COR-L47 (cell line): ENCODE results near the gene HS3ST3B1.

Experiments used
- DNase-seq: peaks from one replicate; lab custom pipeline; 2025; lab: John Stamatoyannopoulos, UW

HS3ST3B1 gene

DNA sequence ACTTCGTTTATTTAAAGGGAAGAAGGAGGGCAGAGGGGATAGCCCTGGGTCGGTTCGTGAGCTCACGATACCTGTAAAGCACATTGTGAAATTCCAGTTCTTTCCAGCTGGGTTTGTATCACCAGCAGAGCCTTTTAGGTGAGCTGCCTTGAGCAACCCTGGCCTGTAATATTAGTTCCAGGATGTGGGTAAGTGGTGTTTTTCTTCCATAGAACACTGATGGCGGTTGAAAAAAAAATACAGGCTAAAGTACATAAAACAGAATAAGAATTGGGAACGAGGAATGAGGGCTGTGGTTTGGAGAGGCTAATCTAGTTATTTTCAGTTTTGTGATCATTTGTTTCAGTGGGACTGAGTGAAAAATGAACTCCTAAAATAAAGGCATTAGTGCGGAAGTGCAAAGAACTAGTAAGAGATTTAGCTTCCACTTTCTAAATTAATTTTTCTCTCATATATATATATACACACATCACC, 20.6 kb downstream of the HS3ST3B1 start:
- DNase-seq, result no peak

DNA sequence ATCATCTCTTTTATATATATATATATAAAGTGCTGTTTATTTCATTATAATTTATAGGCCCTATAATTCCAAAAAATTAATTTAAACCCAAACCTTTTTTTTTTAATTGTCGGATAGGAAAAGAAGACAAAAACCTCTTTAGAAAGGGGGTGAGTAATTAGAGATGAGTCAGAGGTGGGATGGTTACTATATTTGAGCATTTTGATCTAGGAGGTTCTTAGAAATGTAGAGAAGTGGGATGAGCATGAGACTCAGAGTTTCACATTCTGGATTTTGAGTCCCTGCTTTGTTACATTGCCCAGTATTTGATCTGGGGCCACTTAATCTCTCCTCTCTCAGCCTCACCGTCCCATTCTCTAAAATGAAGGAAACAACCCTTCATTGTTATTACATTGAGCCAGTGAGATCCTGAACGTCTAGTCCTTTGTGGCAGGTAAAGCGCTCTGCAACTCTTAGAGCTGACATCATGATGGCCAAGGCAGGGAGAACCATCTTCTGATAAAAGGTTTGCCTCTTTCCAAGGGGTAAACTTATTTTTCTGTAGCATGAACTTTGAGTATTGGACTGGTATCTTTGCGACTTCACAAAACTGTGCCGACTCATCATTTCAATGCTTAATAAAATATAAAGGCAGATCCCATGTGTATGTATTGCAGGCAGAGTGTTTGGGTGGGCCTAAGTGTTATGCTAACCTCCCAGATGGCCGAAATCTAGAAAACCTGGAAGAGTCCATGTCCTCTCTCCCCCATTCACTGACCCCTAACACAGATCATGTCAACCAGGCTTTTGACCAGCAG, 21.3 kb downstream of the HS3ST3B1 start:
- no peak for DNase-seq

DNA sequence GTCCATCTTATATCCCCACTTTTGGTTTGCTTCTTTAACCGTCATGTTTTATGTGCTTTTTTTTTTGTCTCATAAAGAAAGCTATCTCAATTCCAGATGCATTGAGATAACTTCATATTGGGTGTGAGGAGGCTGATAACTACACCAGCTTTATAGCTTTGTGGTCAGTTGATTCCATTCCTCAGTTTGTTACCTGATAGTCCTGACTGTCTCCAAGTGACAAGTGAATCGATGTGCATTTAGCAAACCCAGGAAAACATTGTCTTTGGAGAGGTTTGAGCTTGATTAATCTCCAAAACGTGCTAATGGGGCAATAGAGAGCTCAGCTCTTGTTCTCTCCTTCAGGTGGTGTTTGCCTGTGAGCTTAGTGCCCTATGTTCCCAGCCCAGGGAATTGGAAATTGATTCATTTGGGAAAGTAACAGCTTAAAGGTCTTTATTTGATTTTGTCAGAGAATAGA, 22.7 kb downstream of the HS3ST3B1 start:
- no peak for DNase-seq

DNA sequence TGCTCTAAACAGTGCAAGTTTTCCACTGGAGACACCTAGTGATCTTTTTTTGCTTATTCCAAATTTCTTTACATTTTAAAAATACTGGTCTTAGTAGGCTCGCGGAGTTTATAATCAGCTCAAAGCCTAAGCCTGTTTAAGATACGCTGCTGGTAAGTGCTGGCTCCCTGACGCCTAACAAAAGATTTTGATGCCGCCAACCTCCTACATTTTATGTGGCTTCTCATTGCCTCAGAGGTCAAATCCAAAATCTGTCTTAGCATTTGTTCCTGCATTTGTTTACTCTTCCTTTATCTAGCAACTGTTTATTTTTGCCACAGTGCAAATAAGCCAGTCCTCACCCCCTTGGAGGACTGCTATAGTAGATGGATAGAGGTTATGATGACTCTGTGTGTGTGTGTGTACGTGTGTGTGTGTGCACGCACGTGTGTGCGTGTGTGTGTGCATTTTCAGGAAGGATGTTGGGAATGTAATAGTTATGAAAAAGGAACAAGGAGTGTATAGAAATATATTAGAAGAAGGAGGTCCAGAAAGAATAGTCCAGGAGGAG, 24.8 kb downstream of the HS3ST3B1 start:
- no peak for DNase-seq

DNA sequence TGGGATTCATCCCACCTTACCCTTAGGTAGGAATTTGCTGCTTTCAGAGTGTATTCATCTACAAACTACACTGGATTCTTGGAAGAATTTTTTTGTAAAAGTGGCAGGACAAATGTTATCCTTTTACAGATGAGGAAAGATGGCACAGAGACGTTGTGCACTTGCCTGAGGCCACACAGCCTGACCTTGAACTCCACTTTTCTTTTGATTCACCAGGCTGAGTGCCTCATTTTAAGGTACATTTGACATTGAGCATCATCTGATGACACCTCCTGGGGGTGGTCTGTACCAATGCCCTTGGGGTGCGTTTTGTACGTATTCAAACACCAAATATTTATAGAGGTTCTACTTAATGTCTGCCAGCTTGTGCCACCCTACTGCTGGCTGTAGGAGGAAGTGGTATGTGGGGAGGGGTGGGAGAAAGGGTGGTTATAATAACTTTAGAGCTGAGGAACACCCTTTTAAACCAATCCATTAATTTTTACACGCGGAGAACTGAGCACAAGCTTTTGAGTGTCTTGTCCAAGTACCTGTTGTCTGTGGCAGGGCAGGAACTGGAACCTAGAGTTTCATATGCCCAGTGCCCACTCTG, 29.1 kb downstream of the HS3ST3B1 start:
- no peak for DNase-seq

DNA sequence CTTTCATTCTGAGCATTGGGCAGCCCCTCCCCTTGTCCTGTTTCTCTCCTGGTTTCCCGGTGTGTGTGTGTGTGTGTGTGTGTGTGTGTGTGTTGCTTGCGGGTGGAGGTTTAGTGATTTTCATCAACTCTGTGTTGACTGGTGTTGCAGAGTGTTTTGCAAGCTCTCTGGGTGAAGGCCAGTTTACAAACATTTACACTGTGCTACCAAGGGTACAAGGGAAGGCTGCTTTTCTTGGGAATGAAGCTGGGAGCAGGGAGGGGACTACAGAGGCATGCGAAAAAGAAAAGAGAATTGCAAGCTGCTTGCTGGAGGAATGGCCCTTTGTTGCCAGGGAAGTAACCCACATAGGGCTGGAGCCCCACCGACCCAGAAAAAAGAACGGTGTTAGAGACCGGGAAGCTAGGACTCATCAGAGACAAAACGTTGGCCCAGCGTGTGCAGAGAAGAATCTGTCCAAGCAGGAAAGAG, 29.6 kb downstream of the HS3ST3B1 start:
- no peak for DNase-seq

DNA sequence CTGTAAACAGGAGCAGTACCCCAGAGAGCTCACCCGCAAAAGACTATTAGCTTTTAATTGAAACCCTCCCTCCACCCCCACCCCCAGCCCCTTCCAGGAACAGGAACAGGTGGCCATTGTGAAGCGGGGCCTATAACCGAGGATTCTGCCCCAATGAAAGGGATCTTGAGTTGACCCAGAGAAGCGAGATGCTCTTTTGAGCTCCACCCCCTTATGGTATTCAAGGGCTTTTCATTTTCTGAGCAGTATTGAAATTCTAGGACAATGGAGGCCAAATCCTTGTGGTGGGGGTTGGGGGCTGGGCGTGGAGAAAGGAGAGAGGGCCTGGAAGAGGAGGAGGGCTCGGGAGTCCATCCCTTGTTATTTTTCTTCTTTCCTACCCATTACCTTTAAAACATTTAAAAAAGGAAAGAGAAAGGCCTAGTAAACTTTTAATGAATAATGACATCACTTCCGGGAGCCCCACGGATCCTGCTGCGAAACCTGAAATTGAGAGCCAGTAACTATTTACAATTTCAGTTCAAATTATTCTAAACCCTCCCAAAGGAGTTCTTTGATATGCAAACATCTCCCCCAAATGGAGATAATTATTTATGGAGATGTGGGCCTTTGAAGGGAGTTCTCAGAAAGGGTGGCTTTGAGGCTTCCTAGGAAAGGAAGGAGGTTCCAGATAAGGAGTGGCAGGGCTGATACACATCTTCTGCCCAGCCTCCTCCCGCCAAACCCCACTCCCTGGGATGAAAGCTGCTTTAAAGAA, 30.5 kb downstream of the HS3ST3B1 start:
- no peak for DNase-seq

DNA sequence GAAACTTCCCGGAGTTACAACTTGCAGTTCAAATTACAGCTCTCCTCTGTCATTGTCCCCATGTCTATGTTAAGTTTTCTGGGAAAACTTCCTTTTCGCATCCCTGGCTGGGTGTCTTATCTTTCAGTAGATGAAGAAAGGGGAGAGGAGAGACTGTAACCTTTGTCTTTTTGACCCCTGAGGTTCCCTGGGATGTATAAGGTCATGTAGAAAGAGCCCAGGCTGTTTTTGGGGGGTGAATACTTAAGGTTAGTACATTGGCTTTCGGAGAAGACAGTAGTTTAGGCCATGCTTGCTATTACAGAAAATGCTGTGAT, 31.1 kb downstream of the HS3ST3B1 start:
- no peak for DNase-seq

DNA sequence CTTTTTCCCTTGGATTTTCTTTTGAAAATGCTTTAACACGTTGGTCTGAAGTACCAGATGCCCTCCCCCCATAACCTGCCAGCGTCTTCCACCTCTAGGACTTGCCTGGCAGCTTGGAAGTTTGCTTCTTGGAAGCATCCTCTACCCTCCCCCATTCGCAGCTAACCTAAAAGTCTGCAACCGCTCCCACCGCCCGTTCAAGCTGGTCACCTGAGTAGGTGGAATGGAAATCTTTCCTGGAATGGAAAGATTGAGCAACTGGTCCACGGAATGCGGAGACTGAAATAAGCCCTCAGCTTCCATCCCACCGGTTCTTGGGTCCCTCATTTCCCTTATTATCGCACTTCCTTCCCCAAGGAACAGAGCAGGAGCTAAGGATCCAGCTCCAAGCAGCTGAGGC, 31.4 kb downstream of the HS3ST3B1 start:
- no peak for DNase-seq

DNA sequence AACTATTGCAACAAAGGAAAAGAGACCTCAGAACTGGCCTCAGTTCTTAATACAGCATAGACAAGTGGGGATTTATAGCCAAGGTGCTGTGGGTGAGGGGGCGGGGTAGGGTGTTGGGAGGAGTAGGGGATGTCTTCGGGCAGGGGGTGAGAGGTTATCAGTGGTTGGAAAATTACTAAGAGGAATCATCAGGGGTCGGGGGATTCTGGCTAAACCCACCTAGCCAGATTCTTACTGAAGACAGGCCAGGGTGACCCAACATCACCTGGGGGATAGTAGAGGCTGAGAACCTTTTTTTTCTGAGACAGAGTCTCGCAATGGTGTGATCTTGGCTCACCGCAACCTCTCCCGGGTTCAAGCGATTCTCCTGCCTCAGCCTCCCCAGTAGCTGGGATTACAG, 32.6 kb downstream of the HS3ST3B1 start:
- no peak for DNase-seq

DNA sequence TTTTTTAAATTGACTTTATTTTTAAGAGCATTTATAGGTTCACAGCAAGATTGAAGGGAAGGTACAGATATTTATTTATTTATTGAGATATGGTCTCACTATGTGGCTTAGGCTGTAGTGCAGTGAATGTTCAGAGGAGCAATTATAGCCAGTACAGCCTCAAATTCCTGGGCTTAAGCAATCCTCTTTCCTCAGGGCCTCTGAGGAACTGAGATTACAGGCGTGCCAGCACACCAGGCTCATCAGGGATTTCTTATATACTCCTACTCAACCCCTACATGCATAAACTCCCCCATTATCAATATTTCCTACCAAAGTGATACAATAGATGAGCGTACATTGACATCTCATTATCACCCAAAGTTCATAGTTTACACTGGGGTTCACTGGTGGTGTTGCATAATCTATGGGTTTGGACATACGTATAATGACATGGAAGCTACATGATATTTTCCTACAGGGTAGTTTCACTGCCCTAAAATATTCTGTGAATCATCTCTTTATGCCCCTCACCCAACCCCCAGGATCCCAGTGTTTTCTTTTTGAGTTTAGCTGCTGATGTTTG, 33.5 kb downstream of the HS3ST3B1 start:
- DNase-seq, result no peak

DNA sequence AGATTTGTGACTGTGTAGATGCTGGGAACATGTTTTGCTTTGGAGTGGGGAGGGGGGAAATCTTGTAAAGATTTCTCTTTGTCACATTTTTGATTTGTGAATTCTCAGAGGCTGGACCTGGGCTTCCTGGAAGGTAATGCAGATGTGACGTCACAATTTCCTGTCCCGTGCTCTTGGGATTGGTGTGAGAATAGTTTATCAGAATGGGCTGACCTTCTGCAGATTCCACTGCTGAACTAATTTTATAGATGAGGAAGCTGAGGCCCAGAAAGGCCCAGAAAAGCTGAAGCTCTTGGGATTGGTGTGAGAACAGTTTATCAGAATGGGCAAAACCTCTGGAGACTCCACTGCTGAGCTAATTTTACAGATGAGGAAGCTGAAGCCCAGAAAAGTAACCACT, 34.0 kb downstream of the HS3ST3B1 start:
- DNase-seq, result no peak

DNA sequence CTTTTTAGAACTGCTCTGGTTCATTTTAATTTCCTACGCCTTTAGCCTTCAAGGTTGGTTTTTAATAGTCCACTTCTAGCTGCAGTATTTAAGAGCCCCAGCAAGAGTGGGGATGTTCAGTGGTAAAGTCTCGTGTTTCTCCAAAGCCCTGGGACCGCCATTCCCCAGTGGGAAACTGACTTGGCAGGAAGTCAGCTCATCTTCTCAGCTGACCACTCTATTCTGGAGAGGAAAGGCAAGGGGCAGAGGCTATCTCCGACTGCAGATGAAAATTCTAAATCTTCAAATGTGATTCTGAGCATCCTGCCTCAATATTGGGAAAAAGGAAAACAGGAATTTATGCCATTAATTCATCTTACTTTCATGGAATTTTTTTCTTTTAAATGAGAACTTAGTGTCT, 35.5 kb downstream of the HS3ST3B1 start:
- DNase-seq, result no peak

DNA sequence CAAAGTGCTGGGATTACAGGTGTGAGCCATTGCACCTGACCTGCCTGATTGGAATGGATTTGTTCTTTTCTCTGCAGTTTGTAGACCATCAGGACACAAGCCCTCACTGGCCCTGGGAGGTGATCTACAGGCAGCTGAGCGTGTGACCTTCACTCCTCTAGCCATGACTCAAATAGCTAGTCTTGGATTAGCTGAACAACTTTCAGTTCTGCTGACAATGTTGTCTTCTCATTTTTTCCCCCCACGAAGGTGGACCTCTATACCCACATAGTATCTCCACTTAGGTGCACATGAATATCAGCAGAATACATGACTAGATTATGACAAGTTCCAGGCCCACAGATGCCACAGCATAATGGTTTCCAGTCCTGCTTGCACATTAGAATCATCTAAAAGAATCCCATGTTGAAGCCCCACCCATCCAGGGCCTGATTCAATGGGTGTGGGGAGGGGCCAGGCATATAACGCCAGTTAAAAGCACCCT, 36.8 kb downstream of the HS3ST3B1 start:
- no peak for DNase-seq

DNA sequence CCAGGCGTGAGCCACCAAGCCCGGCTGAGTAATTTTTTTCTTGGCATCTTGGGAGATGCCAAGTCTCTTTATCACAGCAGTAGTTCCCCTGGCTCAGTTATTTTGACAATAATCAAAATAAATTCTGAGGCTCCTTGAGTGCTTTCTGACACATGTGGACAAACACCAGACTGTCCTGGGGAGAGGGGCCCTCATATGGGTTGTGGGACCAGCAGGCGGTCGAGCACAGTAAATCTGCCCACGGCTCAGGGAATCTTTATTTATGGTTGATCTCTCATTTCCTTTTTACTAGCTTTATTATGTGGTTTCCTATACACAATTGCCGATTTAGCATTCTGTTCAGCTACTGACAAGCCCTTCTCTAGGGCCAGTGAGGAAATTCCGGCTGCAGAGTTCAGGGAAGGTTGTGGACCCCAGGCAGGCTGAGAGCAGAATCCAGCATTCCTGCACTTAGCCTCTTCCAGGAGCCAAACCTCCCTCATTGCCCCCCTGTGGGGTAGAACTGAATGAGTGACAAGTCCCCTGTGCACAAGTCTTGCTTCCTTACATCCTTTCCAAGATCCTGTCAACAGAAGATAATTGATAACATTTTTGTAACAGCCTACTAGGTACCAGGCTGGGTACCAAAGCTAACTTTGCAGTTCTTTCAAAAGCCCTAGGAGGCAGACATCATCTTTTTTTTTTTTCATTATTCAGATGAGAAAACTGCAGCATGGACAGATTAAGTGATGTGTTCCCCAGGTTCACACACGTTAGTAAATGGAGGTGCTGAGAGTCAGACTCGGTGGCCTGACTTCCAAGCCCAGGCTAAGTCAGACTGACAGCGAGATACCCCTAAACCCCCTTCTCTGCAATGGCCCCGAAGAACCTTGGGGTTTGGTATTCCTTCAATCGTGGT, 40.2 kb downstream of the HS3ST3B1 start:
- DNase-seq, result no peak

DNA sequence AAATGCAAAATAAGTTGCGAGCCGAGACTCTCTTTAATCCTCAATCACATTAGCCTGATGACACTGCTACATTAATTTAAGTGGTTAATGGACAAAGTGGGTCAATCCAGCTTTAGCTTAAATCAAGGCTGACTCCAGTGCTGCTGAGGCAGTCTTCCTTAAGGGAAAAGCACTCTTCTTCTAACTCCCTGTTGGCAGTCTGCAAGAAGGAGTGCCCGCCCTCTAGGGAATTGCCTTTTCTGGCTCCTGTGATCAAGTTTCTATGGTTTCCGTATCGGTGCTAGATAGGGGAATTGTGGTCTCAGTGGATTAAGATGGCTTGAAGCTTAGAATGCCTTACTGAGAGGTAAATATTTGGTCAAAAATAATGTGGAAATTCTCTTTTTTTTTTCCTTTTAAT, 41.0 kb downstream of the HS3ST3B1 start:
- no peak for DNase-seq

DNA sequence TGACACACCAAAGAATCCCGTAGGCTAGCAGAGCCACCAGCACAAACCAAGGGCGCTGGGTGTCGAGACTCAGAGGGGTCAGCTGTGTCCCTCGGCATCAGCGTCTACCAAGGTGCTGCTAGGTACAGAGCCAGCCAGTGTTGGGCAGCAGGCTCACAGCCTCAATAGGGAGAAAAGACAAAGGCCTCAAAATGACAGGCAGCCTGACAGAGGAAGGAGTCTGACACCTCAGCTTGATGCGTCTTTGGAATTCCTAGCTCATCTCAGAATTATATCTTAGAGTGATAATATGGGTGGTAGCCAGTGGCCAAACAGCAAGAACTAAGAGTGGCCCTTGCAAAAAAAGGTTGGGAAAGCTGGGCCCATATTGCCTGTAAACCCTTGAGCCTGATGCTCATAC, 45.9 kb downstream of the HS3ST3B1 start:
- no peak for DNase-seq

DNA sequence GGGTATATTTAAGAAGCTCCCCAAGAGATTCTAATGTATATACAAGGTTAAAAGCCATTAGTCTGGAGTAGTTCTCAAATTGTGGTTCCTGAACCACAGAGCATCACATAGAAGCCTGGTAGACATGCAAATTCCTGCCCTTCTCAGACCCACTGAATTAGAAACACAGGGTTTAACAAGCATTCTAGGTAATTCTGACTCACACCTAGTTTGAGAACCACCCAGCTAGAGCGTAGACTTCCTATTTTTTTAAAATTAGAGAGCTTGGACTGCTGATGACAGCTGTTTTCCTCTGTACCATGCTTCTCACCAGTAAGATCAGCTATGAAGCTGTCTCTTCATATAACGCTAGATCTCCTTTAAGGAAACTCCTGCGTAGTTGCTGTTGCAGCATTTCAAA, 50.6 kb downstream of the HS3ST3B1 start:
- DNase-seq, result no peak

DNA sequence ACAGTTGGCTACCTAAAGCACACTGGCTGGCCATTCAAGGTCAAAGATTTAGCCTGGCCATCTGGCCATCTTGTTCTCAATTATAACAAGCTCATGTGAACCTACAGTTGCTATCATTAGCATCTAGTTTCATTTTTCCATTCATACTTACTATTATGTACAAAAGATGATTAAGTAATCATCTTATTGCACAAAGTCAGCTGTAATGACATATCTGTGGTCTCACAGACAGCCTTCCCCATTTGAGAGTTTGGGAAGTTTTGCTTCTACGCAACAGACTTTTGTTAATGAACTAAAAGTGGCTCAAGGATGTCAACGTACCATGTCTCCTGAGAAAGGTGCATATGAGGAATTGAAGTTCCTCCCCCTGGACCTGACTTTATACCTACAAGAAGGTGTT, 51.3 kb downstream of the HS3ST3B1 start:
- no peak for DNase-seq

DNA sequence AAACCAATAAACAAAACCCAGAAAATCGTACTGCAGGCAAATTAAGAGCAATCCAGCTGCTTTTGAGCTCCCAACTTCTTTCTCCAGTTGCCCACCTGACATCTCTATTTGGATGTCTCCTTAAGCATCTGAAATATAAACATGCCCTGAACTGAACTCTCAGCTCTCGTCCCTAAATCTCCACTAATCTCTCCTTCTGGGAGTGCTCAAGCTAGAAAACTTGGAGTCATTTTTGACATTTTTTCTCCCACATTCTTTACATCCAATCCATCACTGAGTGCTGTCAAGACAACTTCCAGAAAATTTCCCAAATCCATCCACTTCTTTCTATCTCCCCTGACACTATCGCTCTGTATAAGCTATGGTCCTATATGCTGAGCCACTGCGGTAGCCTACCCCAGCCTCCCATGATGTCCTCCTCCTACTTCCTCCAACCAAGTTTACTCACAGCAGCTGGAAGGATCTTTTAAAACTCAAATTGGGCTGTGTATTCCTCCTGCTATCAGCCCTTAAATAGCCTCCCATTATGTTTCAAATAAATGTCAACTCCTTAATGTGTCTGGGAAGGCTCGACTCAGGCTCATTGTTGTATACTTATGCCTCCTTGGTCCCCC, 53.1 kb downstream of the HS3ST3B1 start:
- no peak for DNase-seq

DNA sequence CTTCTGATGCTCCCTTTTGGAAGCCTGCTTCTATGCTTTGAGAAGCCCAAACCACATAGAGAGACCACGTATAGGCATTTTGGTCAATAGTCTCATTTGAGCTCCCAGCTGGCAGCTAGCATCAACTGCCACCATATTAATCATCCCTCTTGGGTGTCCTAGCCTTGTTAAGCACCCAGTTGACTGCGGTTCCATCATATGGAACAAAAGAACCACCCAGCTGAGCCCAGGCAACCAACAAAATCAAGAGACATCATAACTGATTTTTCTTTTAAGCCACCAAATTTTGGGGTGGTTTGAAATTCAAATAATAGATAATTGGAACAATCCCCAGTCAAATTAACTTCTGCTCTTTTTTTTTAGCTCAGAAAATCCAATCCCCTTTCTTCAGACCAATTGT, 53.9 kb downstream of the HS3ST3B1 start:
- no peak for DNase-seq
